Astrocyte (in vitro differentiated cells and primary cell): Measurements from ENCODE around the gene FBXL19.

Source experiments
- EZH2 ChIP-seq: IDR thresholded peaks from 2 replicates; pipeline ENCODE4 v1.6.1; 2012; ENCODE audit warnings: mild to moderate bottlenecking, low read length, inconsistent platforms; ENCODE audit not compliant: insufficient read depth
- TF ChIP-seq, protein P1 (sequence below): IDR thresholded peaks from 2 replicates; pipeline ENCODE4 v1.5.1; 2011; ENCODE audit warnings: low read depth, mild to moderate bottlenecking, inconsistent platforms, low read length, moderate library complexity; ENCODE audit not compliant: insufficient read depth

DNA sequence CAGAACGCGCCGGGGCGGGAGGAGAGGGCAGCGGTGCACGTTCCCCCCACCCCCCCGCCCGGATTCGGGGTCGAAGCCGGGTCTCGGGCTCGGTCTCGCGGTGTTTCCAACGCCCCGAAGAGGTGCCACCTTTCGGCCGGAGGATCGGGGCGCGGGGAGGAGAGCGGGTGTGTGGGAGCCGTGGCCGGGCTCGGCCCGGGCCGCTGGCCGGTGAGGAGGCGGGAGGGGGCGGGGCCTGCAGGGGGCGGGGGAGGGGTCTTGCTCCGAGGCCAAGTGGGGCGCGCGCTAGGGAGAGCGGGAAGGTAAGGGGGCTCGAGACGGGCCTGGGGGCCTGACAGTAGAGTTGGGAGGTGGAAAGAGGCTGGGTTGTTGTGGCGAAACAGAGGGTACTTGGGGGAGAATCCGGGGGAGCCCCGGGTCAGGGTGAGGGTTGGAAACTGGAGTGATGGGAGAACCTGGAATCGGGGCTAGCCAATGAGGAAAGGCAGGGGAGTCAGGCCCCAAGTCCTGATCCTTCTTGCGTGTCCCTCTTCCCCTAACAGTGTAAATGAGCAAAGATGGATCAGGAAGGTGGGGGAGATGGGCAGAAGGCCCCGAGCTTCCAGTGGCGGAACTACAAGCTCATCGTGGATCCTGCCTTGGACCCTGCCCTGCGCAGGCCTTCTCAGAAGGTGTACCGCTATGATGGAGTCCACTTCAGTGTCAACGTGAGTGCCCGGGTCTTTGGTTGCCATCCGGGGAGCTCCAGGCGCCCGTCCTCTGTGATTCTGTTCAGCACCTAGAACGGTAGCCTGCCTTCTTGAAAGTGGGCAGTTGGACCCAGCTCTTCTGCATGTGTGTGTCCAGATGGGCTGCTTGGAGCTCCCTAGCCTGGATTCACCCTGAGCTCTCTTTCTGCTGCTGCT is 35.1 kb downstream of the FBXL19 start:
- TF ChIP-seq, protein P1, sequence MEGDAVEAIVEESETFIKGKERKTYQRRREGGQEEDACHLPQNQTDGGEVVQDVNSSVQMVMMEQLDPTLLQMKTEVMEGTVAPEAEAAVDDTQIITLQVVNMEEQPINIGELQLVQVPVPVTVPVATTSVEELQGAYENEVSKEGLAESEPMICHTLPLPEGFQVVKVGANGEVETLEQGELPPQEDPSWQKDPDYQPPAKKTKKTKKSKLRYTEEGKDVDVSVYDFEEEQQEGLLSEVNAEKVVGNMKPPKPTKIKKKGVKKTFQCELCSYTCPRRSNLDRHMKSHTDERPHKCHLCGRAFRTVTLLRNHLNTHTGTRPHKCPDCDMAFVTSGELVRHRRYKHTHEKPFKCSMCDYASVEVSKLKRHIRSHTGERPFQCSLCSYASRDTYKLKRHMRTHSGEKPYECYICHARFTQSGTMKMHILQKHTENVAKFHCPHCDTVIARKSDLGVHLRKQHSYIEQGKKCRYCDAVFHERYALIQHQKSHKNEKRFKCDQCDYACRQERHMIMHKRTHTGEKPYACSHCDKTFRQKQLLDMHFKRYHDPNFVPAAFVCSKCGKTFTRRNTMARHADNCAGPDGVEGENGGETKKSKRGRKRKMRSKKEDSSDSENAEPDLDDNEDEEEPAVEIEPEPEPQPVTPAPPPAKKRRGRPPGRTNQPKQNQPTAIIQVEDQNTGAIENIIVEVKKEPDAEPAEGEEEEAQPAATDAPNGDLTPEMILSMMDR: no peak
- no peak for TF ChIP-seq EZH2
